Keratinocyte (primary cell): ENCODE data around the gene ZBTB46.

Experiments used
- CTCF ChIP-seq, 3 experiments: IDR thresholded peaks in 1 of 3; conservative IDR thresholded peaks in 1 of 3; optimal IDR thresholded peaks in 1 of 3; 2 replicates in 2 of 3; 3 replicates in 1 of 3; pipeline versions ENCODE3 to v1.5.1; 2011; ENCODE audit warnings: low read length in 3 of 3, mild to moderate bottlenecking in 3 of 3, moderate library complexity in 2 of 3, control low read depth in 1 of 3, inconsistent platforms in 1 of 3; ENCODE audit not compliant: insufficient read depth in 2 of 3; ENCODE audit errors: extremely low read depth in 1 of 3
- EZH2 ChIP-seq: IDR thresholded peaks from one replicate; pipeline ENCODE4 v1.6.1; 2012; ENCODE audit warnings: inconsistent platforms, mild to moderate bottlenecking, low read length, moderate library complexity

- TF ChIP-seq EZH2 (no peak), CTCF (optimal IDR thresholded peaks at IDR 0.05 in 1 of 3, IDR thresholded peaks at IDR 0.05 in 1 of 3, conservative IDR thresholded peaks at IDR 0.05 in 1 of 3; ENCODE audit: extremely low read depth in 1 of 3, insufficient read depth in 2 of 3, low read length in 3 of 3) (no peak)
Observed at GRCh38 chr20:63765902-63766301, 65.2 kb downstream of the ZBTB46 start.
